ENCODE results near the gene MTFP1.
"Not testable (repeated sequence)": the region's sequence is repeated elsewhere in the genome, so short reads cannot be mapped to it uniquely, and the experiment has no call there.

Gene MTFP1

GRCh38 chr22:30402028-30402765 is 23.4 kb upstream of the MTFP1 start:
- no peak for DNase-seq

GRCh38 chr22:30402766-30403104 is 22.8 kb upstream of the MTFP1 start:
- DNase-seq = not testable (repeated sequence)

DNA sequence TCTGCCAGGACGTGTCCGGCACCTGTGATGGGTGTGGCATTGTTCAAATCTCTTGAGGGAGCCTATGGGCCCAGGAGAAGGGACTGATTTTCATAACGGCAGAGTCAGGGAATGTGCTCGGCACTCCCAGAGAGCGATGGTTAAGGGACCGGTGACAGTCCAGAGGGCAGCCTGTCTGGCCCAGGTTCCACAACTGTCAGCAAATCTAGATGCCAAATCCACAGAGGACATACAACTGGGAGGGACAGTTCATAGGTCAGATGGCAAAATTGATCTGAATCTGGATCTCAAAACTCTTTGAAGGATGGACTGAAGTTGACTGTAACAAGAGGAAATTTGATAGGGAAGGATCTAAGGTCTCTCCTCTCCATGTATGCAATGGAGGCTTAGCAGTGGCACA is 21.3 kb upstream of the MTFP1 start:
- DNase-seq = no peak

GRCh38 chr22:30405731-30406130 is 19.8 kb upstream of the MTFP1 start:
- DNase-seq = no peak

DNA sequence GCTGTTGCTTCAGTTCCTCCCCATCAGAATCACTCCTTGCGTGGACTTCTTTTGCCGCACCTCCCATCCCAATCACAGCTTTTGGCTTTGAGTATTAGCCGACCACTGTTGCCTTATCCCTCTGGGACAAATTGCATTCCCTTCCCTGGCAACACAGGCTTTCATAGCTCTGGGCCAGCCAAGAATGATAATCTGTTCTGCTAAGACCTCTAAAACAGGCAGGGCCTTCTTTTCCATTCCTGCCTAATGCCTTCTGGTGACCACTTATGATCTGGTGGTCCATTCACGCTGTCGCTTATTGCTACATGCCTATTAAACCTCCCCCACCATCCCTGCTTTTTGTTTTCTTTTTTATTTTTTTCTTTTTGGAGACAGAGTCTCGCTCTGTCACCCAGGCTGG is 19.2 kb upstream of the MTFP1 start:
- no peak for DNase-seq

GRCh38 chr22:30408388-30409102 is 17.0 kb upstream of the MTFP1 start:
- DNase-seq = no peak

DNA sequence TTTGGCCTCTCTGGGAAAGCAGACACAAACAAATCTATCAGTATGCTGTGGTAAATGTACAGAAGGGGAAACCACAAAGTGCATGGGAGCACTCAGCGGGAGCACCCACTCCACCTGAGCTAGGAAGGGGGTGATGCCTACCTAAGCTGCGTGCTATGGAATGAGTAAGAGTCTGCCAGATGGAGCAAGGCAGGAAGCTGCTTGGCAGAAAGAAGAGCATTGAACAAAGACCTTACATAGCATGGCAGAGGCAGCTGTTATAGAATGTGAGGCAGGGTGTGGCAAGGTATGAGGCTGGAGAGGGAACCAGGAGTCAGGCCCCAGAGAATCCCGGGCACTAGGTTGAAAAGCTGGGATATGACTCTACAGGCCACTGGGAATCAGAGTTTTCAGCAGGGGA is 13.8 kb upstream of the MTFP1 start:
- DNase-seq = no peak

- no peak for DNase-seq
Measured at GRCh38 chr22:30413001-30413400, 12.6 kb upstream of the MTFP1 start.

GRCh38 chr22:30413745-30414524 is 11.6 kb upstream of the MTFP1 start:
- DNase-seq = no peak

GRCh38 chr22:30414525-30415047 is 11.0 kb upstream of the MTFP1 start:
- no peak for DNase-seq

GRCh38 chr22:30416403-30416802 is 9.2 kb upstream of the MTFP1 start:
- DNase-seq = no peak

GRCh38 chr22:30416837-30417236 is 8.7 kb upstream of the MTFP1 start:
- no peak for DNase-seq

- DNase-seq = no peak
Measured at GRCh38 chr22:30420347-30421125, 5.0 kb upstream of the MTFP1 start.

DNA sequence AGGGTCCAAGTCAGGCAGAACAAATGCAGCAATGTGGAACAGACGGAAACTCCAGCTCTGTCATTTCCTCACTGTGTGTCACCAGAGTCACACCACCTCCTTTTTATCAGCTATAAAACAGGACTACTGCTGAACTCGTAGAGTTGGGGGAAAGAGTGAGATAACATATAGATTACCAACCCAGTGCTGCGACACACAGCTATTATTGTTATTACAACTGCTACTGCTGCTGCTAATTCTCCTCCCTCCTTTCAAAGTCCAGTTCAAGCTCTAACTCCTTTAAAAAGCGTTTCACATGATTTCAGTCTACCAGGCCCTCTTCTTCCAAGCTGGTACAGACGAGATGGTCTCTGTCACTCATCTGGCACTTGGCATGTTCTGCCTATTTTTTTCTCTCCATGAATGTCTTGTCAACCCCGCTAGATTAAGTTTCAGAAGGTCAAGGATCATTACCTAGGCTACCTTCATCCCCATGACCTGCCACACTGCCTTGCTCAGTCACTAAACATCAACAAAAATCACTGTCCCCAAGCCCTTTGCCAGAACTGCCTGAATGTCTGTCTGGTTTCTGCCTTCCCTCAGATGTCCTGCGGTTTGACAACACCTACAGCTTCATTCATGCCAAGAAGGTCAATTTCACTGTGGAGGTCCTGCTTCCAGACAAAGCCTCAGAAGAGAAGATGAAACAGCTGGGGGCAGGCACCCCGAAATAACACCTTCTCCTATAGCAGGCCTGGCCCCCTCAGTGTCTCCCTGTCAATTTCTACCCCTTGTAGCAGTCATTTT is 3.7 kb upstream of the MTFP1 start:
- DNase-seq = no peak

DNA sequence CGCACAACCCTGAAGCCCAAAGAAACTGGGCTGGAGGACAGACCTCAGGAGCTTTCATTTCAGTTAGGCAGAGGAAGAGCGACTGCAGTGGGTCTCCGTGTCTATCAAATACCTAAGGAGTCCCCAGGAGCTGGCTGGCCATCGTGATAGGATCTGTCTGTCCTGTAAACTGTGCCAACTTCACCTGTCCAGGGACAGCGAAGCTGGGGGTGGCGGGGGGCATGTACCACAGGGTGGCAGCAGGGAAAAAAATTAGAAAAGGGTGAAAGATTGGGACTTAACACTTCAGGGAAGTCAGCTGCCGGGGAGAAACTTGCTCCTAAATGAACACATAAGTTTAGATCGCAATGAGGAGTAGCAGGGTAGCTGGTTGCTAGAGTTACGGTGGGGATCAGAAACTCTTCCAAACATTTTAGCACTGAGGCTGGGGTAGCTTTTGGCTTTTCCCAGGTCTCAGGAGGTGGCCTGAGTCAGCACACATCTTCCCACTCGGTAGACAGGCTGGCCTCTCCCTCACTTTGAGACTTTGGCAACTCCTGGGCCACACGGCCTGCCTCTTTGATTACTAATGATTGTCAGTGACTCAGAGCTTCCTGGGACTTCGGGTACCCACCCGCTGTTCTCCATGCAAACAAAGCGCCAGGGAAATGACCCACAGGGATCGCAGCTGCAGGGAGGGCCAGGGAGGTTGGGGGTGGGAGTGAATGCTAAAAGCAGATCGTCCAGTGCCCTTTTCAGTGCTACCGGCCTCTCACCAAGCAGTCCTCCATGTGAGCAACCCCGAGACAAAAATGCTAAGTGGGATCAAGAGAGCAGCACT is 2.9 kb upstream of the MTFP1 start:
- peak; percentile 31 to 40 for DNase-seq

- DNase-seq = peak; percentile 37 to 56
Measured at GRCh38 chr22:30423301-30423958, 2.1 kb upstream of the MTFP1 start.

GRCh38 chr22:30423959-30424533 is 1.5 kb upstream of the MTFP1 start:
- DNase-seq = peak; percentile 96 to 99

DNA sequence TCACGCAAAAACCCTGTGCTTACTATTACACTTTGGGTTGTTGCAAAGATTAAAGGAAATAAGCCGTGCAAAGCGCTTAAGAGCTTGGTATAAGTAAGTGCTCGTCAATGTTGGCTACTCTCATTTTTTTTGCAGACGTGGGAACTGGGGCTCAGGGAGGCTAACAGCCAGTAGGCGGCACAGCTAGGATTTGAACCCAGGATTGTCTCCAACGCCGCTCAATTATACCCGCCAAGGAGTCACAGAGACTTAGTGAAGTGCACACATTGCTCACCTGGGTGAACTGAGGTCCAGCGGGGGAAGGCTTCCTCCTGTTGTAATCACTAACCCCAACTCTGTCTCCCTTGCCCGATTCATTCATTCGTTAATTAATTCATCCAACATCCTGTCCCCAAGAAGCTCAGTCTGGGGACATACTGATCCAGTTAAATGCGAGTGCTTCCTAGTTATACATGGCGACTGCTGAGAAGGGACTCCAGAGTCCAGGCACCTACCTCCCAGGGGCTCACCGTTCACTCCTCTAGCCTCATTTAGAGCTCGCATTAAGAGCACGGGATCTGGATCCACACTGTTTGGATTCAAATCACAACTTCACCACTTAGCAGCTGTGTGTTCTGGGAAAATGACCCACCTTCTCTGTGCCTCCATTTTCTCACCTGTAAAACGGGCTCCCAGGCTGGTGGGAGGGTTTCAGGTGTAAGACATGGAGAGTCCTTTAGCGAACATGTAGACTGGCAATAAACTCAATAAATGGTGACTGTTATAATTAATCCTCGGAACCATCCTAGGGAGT is 838 bp upstream of the MTFP1 start:
- DNase-seq = no peak

DNA sequence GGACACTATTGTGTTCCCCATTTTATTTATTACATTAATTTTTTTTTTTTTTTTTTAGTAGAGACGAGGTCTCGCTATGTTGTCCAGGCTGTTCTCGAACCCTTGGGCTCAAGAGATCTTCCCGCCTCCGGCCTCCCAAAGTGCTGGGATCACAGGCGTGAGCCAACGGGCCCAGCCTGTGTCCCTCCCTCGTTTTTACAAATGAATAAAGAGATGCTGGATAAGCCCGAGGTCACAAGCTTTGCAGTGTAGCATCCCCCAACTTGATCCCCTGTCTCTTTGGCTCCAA is 297 bp upstream of the MTFP1 start:
- no peak for DNase-seq
